K562 (cell line): Measurements from ENCODE around the gene NRSN2. TPM values are rescaled to one million over a fixed set of nuclear protein-coding genes. Genes with fewer than 3 reads are reported as not detected.
A peak's percentile ranks its signal among the peaks of the same experiment; 100 is the strongest.

Source experiments
- ATF2 ChIP-seq: sonication (generic); formaldehyde crosslinking; IDR thresholded peaks from 2 replicates; pipeline ENCODE4 v1.8.1; 2022; ENCODE audit warnings: missing genetic modification reagents
- EZH2 ChIP-seq: IDR thresholded peaks from 2 replicates; pipeline ENCODE4 v1.6.1; 2012; ENCODE audit warnings: low read depth, mild to moderate bottlenecking, inconsistent platforms, low read length, borderline replicate concordance
- PHB ChIP-seq: fragments of 250-450 bp; sonication (Bioruptor Pico); IDR thresholded peaks from 2 replicates; pipeline ENCODE4 v1.5.0; 2021
- RBM15 ChIP-seq: fragments of 200-400 bp; formaldehyde crosslinking; IDR thresholded peaks from 2 replicates; pipeline ENCODE4 v1.6.1; 2018; ENCODE audit warnings: mild to moderate bottlenecking, low read length, moderate library complexity; ENCODE audit not compliant: insufficient read depth
- RERE ChIP-seq: sonication (generic); formaldehyde crosslinking; IDR thresholded peaks from 2 replicates; pipeline ENCODE4 v1.8.0; 2023; ENCODE audit warnings: missing genetic modification reagents, mild to moderate bottlenecking, borderline replicate concordance
- RNF2 ChIP-seq: sonication (generic); IDR thresholded peaks from 2 replicates; pipeline ENCODE4 v1.6.1; 2016
- SAFB ChIP-seq: fragments of 200-400 bp; formaldehyde crosslinking; IDR thresholded peaks from 2 replicates; pipeline ENCODE4 v1.6.1; 2017; ENCODE audit warnings: low read depth, low read length, borderline replicate concordance
- SMAD4 ChIP-seq: fragments of 250-450 bp; sonication (Bioruptor Pico); conservative IDR thresholded peaks from 2 replicates; pipeline ENCODE4 v1.8.0; 2021; ENCODE audit warnings: inconsistent platforms, mild to moderate bottlenecking, moderate library complexity
- TAF1 ChIP-seq: IDR thresholded peaks from 2 replicates; pipeline ENCODE4 v1.6.1; 2011; ENCODE audit warnings: mild to moderate bottlenecking, low read length, moderate library complexity; ENCODE audit not compliant: insufficient read depth, control insufficient read depth, severe bottlenecking; ENCODE audit errors: extremely low read depth
- TRIM25 ChIP-seq: fragments of 450-650 bp; IDR thresholded peaks from 2 replicates; pipeline ENCODE4 v1.7.0; 2016; ENCODE audit warnings: borderline replicate concordance
- WHSC1 ChIP-seq: IDR thresholded peaks from one replicate; pipeline ENCODE4 v1.6.1; 2012; ENCODE audit warnings: low read length, control low read depth, inconsistent platforms
- ZBTB7A ChIP-seq: IDR thresholded peaks from 2 replicates; pipeline ENCODE4 v1.6.1; 2011; ENCODE audit warnings: low read depth, mild to moderate bottlenecking, low read length, moderate library complexity, borderline replicate concordance; ENCODE audit not compliant: control insufficient read depth
- ZNF518B ChIP-seq: fragments of 250-450 bp; sonication (Bioruptor Pico); IDR thresholded peaks from 2 replicates; pipeline ENCODE4 v1.5.0; 2021; ENCODE audit warnings: mild to moderate bottlenecking, moderate library complexity
- ZNF644 ChIP-seq: fragments of 200-800 bp; sonication (Bioruptor generic); IDR thresholded peaks from 2 replicates; pipeline ENCODE4 v1.6.1; 2016; ENCODE audit warnings: low read depth, missing genetic modification characterization, missing compliant biosample characterization
- polyA plus RNA-seq, 8 experiments: library from polyadenylated mRNA; depleted of rRNA in 4 of 8; stranded (reverse) in 5 of 8; unstranded in 3 of 8; fragments of >200 nt; fragmentation: Nextera tagmentation in 2 of 8; fragmentation: Illumina TruSeq in 1 of 8; extraction: Ambion mirVana in 2 of 8; extraction: Trizol in 1 of 8; gene quantifications; 2 replicates each; pipeline versions ENCODE4 v1.2.1 to v1.2.3, GENCODE V29; 2011 to 2014; ENCODE audit warnings: inconsistent platforms in 1 of 8, missing spikeins in 1 of 8
- total RNA-seq, 7 experiments: library from RNA; depleted of rRNA in 6 of 7; stranded (reverse); fragments of >200 nt in 6 of 7; fragmentation: Illumina TruSeq in 2 of 7; extraction: Trizol in 2 of 7; gene quantifications; 2 replicates each; pipeline versions ENCODE4 v1.2.1 to v1.2.3, GENCODE V29; 2011 to 2021; ENCODE audit warnings: low replicate concordance in 1 of 7

Gene NRSN2
- total and polyA plus RNA-seq, 9 of the 15 experiments (the other 6 are each of a cell fraction or from before 2014, with no cell fraction given) = 7.5 to 29.7 (median 11.1) TPM

GRCh38 chr20:347640-348484, 951 bp downstream of the NRSN2 start (continued):
- no peak; the same call in 1 of the 2 replicates for TF ChIP-seq TRIM25
- TF ChIP-seq TAF1 = peak; percentile 43
- no peak for TF ChIP-seq PHB (CRISPR knock-in tag)
- peak; percentile 67 for TF ChIP-seq SMAD4
- TF ChIP-seq RERE (CRISPR knock-in tag) = no peak
- no peak for TF ChIP-seq WHSC1
- TF ChIP-seq ZNF644 (tag) = no peak
- peak; percentile 93; the same call in 1 of the 2 replicates for TF ChIP-seq ZBTB7A
- TF ChIP-seq SAFB = no peak
- peak; percentile 55; the same call in 1 of the 2 replicates for TF ChIP-seq RNF2
- TF ChIP-seq ATF2 (CRISPR knock-in tag) = no peak
- no peak for TF ChIP-seq RBM15
- TF ChIP-seq ZNF518B (CRISPR knock-in tag) = no peak
- TF ChIP-seq EZH2 = no peak
